ENCODE data around the gene SNAP25.

SNAP25 gene

DNA sequence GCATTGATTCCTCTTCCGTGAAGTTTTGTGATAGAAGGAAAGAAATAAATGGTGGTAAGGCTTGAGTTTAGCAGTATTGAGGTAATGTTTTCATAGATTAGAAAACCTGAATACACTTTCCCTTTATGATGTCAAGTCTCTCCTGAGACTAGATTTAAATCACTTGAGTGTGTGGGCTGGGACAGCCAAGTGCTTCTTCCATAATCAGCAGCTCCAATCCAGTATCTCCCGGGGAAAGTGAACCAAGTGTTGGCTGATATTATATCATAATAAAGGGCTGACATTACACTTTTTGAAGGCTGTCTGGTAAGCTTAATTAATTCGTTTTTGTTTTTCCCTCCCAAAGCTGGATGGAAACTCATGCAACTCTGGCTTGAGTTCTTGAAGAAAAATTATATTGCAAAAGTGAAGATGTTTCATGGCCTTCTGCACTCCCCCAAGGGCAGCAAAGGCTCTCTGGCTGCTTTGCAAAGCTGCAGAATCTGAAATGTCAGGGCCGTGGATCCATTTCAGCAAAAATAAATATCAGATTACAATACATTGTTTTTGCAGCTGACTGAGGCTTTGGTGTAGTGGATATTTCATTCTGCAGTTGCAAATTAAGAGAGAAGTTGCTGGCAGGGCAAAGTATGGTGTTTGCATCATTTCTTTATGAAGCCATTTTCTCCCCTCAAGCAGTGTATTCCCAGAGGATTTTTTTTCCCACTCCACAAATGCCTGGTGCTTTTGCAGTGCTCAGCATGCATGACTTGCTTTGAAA lies 114.2 kb downstream of the SNAP25 start:
- DNase-seq (ENCODE audit: low read depth) = no peak

DNA sequence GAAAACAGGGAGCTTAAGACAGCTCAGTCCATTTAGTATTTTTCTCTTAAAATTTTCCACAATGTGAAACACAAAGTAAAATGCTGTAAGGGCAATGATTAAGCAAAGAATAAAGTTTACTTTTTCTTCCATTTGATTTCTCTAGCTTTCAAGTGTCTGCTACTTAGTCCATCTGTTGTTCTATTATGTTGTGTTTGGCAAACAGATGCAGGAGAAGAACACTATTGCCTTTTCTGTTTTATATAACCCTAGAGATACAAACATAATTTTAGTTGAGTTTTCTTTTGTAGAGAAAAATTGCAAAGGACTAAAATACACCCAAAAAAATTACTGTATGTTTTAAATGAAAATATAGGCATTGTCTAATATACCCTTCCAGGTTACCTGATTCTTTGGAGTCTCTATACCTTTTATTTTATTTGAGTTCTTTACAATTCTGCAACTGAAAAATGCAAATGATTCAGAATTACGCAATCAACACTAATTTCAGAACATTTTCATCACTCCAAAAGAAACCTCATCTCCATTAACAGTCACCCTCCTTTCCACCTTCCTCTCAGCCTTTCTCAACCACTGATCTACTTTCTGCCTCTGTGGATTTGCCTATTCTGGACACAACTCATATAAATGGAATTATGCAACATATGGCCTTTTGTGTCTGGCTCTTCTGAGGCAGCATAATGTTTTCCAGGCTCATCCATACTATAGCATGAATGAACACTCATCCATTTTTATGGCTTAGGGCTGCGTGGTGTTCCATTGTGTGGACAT lies 118.5 kb downstream of the SNAP25 start:
- DNase-seq (ENCODE audit: low read depth) = no peak

DNA sequence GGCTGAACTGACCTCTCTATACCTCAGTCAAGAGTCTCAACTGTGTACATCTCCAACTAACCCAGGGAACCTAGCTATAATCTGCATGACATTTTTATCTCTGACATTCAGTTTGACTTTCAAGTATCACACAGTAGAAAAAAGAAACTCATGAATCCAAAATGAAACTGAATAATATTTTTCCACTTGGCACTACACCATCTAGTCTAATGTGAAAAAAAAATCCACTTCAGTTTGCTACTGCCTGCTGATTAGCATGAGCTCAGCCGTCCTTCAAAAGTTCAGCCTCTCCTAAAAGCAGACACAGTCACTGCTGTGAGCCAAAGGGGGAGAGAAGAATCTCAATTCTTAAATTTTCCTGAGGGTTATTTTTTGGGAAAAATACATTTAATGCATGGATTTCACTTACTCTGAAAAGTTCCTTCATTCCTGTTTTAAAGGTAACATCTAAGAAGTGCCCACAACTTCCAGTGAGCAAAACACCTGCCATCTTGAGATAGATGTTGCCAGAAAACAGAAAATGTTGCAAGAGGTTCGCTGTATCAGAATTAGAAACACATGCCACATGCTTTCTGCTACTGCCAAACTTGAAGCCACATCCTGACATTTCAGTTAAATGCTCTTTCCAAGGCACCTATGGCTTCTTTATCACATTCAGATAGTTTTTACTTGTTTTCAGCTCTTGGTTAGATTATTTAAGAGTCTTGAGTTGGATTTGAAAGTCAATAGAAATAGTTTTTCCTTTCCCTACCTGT lies 120.0 kb downstream of the SNAP25 start:
- no peak for DNase-seq (ENCODE audit: low read depth)

DNA sequence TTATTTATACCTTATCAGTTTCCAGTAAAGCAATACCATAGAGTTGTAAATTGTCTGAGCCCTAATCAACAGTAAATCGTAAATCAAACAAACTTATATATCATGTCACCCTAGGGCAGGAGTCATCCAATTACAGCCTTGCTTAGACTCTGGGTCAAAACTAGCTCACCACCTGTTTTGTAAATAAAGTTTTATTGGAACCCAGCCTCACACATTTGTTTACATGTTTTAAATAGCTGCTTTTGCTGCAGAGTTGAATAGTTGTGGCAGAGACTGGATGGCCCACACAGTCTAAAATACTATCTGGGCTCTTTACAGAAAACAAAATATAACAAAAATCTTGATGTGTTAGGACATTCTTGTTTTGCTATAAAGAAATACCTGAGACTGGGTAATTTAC lies 121.0 kb downstream of the SNAP25 start:
- no peak for DNase-seq (ENCODE audit: low read depth)

DNA sequence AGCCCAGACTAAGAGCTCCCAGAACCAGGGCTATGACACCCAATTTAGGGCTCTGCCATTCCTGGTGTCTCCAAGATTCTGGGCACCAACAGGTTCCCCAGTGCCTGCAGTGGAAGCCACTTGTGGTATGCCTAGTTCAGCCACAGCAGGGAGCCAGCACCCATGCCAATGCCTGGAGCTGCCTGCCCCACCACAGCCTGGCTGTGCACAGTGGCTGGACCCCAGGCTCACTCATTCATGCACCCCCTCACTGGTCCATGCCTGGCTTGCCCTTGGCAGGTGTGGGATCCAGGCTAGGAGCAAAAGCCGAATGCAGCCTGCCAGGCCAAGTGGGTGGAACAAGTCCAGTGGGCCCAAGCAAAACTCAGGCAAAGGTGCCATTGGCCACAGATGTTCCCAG lies 123.5 kb downstream of the SNAP25 start:
- DNase-seq (ENCODE audit: low read depth) = no peak

DNA sequence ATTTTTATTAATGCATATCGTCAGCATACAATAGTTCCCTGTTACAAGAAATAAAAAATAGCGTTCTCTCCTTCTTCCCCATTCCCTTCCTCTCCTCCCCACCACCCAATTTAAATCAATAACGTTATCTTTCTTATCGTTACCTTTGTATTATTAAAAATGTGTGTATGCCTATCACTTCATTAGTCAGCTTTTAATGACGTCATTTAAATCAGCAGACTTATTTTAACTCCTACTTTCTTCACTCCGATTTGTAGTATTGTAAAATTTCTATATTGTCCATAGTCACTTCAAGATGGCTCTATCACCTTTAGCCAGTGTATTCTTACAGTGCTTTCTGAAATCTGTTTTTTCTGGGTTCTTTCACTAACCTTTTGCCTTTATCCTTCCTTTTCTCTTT lies 126.3 kb downstream of the SNAP25 start:
- DNase-seq (ENCODE audit: low read depth) = no peak

DNA sequence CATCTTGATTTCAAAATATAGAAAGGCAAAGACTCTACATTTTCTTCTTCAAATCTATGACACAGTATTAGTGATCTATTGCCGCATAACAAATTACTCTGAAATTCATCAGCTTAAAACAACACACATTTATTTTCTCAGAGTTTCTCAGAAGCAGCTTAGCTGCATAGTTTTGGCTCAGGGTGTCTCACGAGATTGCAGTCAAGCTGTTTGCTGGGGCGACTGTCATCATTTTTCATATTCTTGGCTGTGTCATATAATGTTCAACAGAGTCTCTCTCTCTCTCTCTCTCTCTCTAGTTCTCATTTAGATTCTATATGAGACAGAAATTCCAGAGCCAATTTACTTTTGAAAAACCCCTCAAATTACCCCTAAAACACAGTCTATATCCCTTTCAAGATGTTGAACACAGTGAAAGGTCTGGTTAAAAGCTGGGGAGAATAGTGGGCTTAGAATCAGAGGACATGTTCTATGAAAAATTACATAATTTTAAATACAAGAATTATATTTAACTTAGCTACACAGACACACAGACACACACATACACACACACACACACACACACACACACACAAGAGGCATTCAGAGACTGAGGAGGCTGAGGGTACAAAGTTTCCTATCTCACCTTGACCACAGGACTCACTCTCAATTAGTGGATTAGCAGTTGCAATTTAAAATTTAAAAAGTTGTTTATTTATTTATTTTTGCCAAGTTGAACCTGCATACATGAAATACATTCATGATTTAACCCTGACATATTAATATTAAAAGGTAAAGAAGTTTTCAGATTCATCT lies 128.7 kb downstream of the SNAP25 start:
- no peak for DNase-seq (ENCODE audit: low read depth)

DNA sequence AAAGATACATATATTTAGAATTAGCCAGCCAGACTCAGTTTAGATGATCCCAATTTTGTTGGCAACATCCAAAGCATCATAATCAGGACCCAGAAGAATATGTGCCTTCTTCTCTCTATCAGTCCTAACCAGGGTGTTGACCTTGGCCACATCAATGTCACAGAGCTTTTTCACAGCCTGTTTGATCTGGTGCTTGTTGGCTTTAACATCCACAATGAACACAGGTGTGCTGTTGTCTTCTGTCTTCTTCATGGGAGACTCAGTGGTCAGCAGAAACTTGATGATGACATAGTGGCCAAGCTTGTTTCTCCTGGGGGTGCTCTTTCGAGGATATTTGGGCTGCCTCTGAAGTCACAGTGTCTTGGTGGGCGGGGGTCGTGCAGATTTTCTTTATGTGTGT lies 130.5 kb downstream of the SNAP25 start:
- no peak for DNase-seq (ENCODE audit: low read depth)

DNA sequence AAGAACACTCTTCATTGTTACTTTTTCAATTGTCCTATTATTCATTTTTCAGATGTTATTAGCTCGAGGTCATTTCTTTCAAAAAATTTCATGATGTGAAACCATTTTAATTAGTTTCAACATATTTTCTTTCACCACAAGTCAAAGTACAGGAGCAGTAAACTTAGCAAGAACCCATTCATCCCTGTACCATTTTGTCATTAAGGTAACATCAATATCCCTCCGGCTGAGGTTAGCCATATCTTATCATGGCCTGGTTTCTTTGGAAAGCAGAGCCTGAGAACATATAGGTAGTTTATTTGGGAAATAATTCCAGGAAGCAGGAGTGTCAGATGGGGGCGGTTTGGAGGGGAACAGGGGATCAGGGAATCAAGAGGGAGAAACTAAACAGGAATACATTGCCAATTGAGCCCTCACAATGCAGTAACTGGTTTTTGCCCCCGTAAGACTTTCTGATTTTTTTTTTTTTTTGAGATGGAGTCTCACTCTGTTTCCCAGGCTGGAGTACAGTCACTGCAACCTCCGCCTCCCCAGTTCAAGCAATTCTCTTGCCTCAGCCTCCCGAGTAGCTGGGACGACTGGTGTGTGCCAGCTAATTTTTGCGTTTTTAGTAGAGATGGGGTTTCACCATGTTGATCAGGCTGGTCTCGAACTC lies 131.7 kb downstream of the SNAP25 start:
- no peak for DNase-seq (ENCODE audit: low read depth)

DNA sequence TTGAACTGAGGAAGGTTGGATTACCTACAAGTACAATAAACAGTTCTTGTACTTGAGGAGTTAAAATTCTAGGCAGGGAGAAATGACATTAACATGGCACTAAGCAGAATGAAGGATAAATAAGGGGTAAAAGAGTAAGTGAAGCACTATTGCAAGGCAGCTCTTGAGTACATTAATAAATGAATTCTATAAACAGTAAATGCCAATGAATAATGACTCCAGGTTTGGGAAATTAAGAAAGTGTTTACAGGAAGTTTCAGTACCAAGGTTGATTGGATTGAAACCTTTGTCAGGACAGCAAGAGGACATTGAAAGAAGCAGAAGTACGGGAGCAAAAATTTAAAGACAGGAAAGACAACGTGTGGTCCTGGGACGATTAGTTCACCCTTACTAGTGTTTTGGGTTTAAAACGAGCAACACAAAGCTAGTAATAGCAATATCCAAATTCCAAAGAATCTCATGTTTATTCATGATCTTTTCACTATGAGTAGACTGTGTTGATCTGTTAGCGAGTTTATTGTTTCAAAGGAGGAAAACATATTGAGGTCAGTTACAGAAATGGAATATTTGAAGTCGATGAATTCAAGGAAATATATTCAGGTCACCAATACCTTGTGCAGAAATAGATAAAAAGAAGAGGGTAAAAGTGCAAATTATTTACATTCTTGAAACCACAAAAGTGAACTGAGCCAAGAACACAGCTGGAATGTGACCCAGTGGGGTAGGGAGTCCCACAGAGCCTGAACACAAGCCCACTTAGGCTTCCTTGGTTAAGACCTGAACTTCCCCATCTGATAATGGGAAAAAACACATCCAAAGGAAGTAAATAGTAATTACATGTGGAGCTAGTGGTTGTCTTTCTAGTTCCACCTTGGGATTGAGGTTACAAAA lies 134.5 kb downstream of the SNAP25 start:
- no peak for DNase-seq (ENCODE audit: low read depth)

DNA sequence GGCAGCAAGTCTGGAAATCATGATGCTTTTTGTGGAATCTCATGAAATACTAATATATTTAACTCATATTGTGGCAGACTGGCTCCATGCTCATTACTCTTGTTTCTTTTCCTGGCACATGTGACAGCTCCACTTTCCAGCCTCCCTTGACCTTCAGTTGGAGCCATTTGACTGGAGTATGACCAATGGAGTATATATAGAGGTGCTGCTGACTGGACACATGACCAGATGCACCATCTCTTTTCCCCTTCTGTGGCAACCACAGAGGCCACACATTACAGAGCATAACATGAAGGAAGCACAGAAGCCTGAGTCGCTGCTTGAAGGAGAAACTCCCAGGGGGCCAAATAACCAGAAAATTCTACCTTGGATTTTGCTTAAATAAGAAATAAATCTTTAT lies 138.0 kb downstream of the SNAP25 start:
- no peak for DNase-seq (ENCODE audit: low read depth)

All from activated T-cell treated with anti-CD3 and anti-CD28 coated beads for 1 hour (primary cell).